Measurements from ENCODE around the gene MOSMO.
A peak's percentile ranks its signal among the peaks of the same experiment; 100 is the strongest.

The MOSMO gene

GRCh38 chr16:22089910-22090309 lies 82.0 kb downstream of the MOSMO start:
- peaks cover 10% of the 10 kb centered on the region for H3K36me3 Mint-ChIP-seq (ENCODE audit: low read depth)
- peaks cover 19% of the 10 kb centered on the region for H3K4me1 Mint-ChIP-seq
- no peak for TF ChIP-seq CTCF (IDR thresholded peaks at IDR 0.05)
- no peak for DNase-seq
- no peak overlapping the region for H3K27ac Mint-ChIP-seq
- no peak overlapping the region for H3K4me3 Mint-ChIP-seq
- H3K9me3 Mint-ChIP-seq: no peaks in the 10 kb centered on the region
- H3K27me3 Mint-ChIP-seq (ENCODE audit: low read depth, poor library complexity): no peaks in the 10 kb centered on the region

- Mint-ChIP-seq H3K4me1 (peaks cover 19% of the 10 kb centered on the region), H3K36me3 (ENCODE audit: low read depth) (no peaks in the 10 kb centered on the region), H3K4me3 (peak overlapping the region; percentile 40), H3K9me3 (no peaks in the 10 kb centered on the region), H3K27me3 (ENCODE audit: low read depth, poor library complexity) (peaks cover 3% of the 10 kb centered on the region), H3K27ac (peak overlapping the region; percentile 26)
- DNase-seq: no peak
- no peak for TF ChIP-seq CTCF (IDR thresholded peaks at IDR 0.05)
These were observed 83.8 kb downstream of the MOSMO start for GRCh38 chr16:22091721-22092120.

- DNase-seq: peak; percentile 50
These were observed 84.4 kb downstream of the MOSMO start, which contains the start of gene VWA3A for GRCh38 chr16:22092143-22092933. Gene VWA3A, plus strand, starts transcription at chr16:22092541. Its CDS starts 97 bp downstream, at chr16:22092638.

GRCh38 chr16:22093331-22093730 lies 85.4 kb downstream of the MOSMO start:
- DNase-seq: no peak
- H3K36me3 Mint-ChIP-seq (ENCODE audit: low read depth): no peaks in the 10 kb centered on the region
- no peaks in the 10 kb centered on the region for H3K9me3 Mint-ChIP-seq
- H3K4me1 Mint-ChIP-seq: peaks cover 19% of the 10 kb centered on the region
- no peak overlapping the region for H3K27ac Mint-ChIP-seq
- H3K27me3 Mint-ChIP-seq (ENCODE audit: low read depth, poor library complexity): peaks cover 9% of the 10 kb centered on the region
- no peak for TF ChIP-seq CTCF (IDR thresholded peaks at IDR 0.05)
- no peak overlapping the region for H3K4me3 Mint-ChIP-seq

More at GRCh38 chr16:22092143-22092933, 84.4 kb downstream of the MOSMO start, which contains the start of gene VWA3A:
- Mint-ChIP-seq H3K27me3 (ENCODE audit: low read depth, poor library complexity) (peaks cover 8% of the 10 kb centered on the region), H3K36me3 (ENCODE audit: low read depth) (no peaks in the 10 kb centered on the region), H3K27ac (peak within 1 kb of the TSS; percentile 26), H3K9me3 (no peaks in the 10 kb centered on the region), H3K4me1 (peaks cover 19% of the 10 kb centered on the region), H3K4me3 (peak within 1 kb of the TSS; percentile 40)
- TF ChIP-seq CTCF (IDR thresholded peaks at IDR 0.05): no peak

GRCh38 chr16:22093996-22094395 lies 86.1 kb downstream of the MOSMO start:
- no peaks in the 10 kb centered on the region for H3K9me3 Mint-ChIP-seq
- no peak for TF ChIP-seq CTCF (IDR thresholded peaks at IDR 0.05)
- no peaks in the 10 kb centered on the region for H3K36me3 Mint-ChIP-seq (ENCODE audit: low read depth)
- peaks cover 19% of the 10 kb centered on the region for H3K4me1 Mint-ChIP-seq
- DNase-seq: no peak
- peaks cover 9% of the 10 kb centered on the region for H3K27me3 Mint-ChIP-seq (ENCODE audit: low read depth, poor library complexity)
- no peak overlapping the region for H3K4me3 Mint-ChIP-seq
- no peak overlapping the region for H3K27ac Mint-ChIP-seq
